GM19372 (cell line): ENCODE results near the gene SLC25A40.

Source experiments
- ATAC-seq: cut with Tn5 transposase; IDR thresholded peaks from one replicate; pipeline ENCODE4 v1.9.1; 2021; ENCODE audit warnings: mild to moderate bottlenecking, low read depth, moderate library complexity; ENCODE audit not compliant: unreplicated experiment

Gene SLC25A40

DNA sequence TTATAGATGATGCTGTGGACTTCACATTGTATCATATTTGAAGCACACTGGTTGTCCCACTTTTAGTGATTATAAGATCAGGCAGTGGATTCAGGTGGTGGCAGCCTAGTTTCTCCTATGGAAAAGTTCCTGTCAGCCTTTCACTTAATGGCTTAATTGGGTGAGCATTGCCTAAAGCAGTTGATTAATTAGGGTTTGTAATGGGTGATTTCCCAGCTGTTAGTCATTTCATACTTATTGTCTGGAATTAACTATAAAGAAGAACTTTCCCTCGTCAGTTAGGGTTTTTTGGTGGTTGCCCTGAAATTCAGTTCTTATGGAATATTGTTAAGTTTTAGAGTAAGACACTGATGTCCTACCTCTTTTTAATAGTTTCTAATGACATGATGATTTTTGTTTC lies 78.8 kb downstream of the SLC25A40 start:
- no peak for ATAC-seq

DNA sequence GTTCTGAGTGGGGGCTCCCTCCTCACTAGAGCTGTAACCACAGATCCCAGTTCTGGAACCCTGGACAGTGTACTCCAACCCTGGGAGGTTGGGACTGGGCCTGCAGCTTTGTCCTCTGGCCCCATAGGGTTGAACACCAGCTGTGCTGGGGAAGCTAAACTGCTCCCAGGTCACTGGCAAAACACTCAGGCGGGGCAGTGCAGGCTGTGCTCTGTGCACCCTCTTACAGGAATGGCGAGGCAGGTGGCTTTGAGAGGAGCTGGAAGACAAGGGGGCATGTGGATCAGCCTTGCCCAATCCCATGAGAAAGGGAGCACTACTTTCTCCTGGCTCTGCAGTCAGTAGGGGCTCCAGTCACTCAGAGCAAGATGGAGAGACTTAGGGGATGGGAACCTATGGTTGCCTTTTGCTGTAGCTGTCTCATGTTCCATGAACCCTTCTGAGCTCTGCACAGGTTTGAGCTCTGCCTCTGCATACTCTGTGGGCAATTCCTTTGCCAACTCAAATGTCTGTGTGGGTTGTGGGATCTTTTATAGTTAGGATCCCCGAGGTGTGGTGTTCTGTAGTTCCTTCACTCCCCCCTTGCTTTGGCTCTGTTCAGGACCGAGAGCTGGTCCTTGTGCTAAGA lies 90.7 kb downstream of the SLC25A40 start:
- no peak for ATAC-seq

DNA sequence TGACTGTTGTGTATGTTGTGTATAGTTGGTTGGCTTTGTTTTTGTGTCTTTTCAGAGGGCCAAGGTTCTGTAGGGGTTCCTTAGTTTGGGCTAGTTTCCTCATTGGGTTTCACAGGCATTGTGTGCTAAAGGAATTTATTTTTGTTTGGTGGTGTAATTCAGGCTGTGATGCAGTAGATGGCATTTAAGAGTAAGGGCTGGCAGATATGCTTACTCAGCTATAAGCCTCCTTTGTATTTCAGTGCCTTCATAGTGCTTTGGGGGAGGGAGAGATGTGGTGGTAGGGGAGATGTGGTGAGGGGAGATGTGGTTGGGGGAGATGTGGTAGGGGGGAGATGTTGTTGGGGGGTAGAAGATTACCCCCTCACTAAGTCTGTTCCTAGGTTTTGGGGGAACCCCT lies 91.7 kb downstream of the SLC25A40 start:
- ATAC-seq: no peak
